Suppressor macrophage (primary cell): ENCODE results near the gene MYOZ2.

Experiments
- DNase-seq, 4 experiments: peaks; one replicate each; pipeline ENCODE4 v3.0.0-alpha.2; 2020 to 2022
- total RNA-seq, 17 experiments: gene quantifications; one replicate each; lab custom pipeline; 2026; ENCODE audit warnings: mixed read lengths in 6 of 17, inconsistent platforms in 3 of 17; lab: John Stamatoyannopoulos, UW

MYOZ2 gene
- total RNA-seq: 0 to 1.1 (median 0) reads per million in 17 experiments

- no peak for DNase-seq
Observed at GRCh38 chr4:119135721-119136121, at the start of gene MYOZ2. TSS of gene MYOZ2 (plus strand) at chr4:119135832. CDS start at chr4:119136526, 694 bp downstream.

GRCh38 chr4:119087121-119087520 lies 48.5 kb upstream of the MYOZ2 start:
- peak in 2 of 4 experiments; percentile 36 to 41 for DNase-seq

GRCh38 chr4:119087656-119088055 lies 48.0 kb upstream of the MYOZ2 start:
- DNase-seq: no peak

- peak in 3 of 4 experiments; percentile 21 to 51 (median 30) for DNase-seq
Observed at GRCh38 chr4:119093042-119093827, 42.4 kb upstream of the MYOZ2 start.

GRCh38 chr4:119097282-119097900 lies 38.2 kb upstream of the MYOZ2 start:
- no peak for DNase-seq

- no peak for DNase-seq
Observed at GRCh38 chr4:119098306-119098705, 37.3 kb upstream of the MYOZ2 start.

- peak in 2 of 4 experiments; percentile 51 to 52 for DNase-seq
Observed at GRCh38 chr4:119099227-119099810, 36.3 kb upstream of the MYOZ2 start.

- DNase-seq: peak; percentile 63 to 92 (median 76)
Observed at GRCh38 chr4:119100655-119101054, 35.0 kb upstream of the MYOZ2 start.

GRCh38 chr4:119103263-119103662 lies 32.4 kb upstream of the MYOZ2 start:
- peak; percentile 57 to 94 (median 77) for DNase-seq

GRCh38 chr4:119104644-119105273 lies 30.9 kb upstream of the MYOZ2 start:
- DNase-seq: no peak

- DNase-seq: peak in 1 of 4 experiments; percentile 16
Observed at GRCh38 chr4:119105605-119106004, 30.0 kb upstream of the MYOZ2 start.

GRCh38 chr4:119106036-119107000 lies 29.3 kb upstream of the MYOZ2 start:
- DNase-seq: no peak

- DNase-seq: no peak
Observed at GRCh38 chr4:119110121-119110520, 25.5 kb upstream of the MYOZ2 start.

- no peak for DNase-seq
Observed at GRCh38 chr4:119111296-119111695, 24.3 kb upstream of the MYOZ2 start.

GRCh38 chr4:119113033-119113655 lies 22.5 kb upstream of the MYOZ2 start:
- DNase-seq: peak; percentile 55 to 93 (median 72)

- DNase-seq: no peak
Observed at GRCh38 chr4:119116021-119116420, 19.6 kb upstream of the MYOZ2 start.

- DNase-seq: peak in 2 of 4 experiments; percentile 21 to 31
Observed at GRCh38 chr4:119116925-119117900, 18.4 kb upstream of the MYOZ2 start.

GRCh38 chr4:119118397-119118796 lies 17.2 kb upstream of the MYOZ2 start:
- DNase-seq: peak; percentile 74 to 96 (median 86)

GRCh38 chr4:119124352-119124751 lies 11.3 kb upstream of the MYOZ2 start:
- DNase-seq: peak in 3 of 4 experiments; percentile 26 to 61 (median 51)

- peak in 2 of 4 experiments; percentile 52 to 58 for DNase-seq
Observed at GRCh38 chr4:119125931-119126330, 9.7 kb upstream of the MYOZ2 start.
